HCT116 (cell line): ENCODE data around the gene EEF1E1. TPM values are rescaled to one million over a fixed set of nuclear protein-coding genes. Genes with fewer than 3 reads are reported as not detected.

Experiments
- ATAC-seq: fragments of 200-7000 bp; cut with Tn5 transposase; 2 replicates; pipeline ENCODE4 v1.9.1; 2020; ENCODE audit warnings: mild to moderate bottlenecking, moderate library complexity
- BruUV-seq: library from RNA; stranded (reverse); fragments of 400-500 nt; replicated peaks from 2 replicates; lab custom pipeline; 2021; lab: Mats Ljungman, UMichigan
- CTCF ChIA-PET: fragments of 300-600 bp; sonication (Branson Sonifier 250); formaldehyde crosslinking; loops from one replicate; lab custom pipeline; 2021; ENCODE audit warnings: antibody characterized with exemption; lab: Charles Lee
- POLR2A ChIA-PET: fragments of 300-600, 350-600 bp; sonication (Branson Sonifier 250); formaldehyde crosslinking; loops from one replicate; lab custom pipeline; 2021; ENCODE audit warnings: antibody characterized with exemption; lab: Charles Lee
- RAD21 ChIA-PET, 2 experiments: fragments of 300-600 bp; sonication (Branson Sonifier 250); formaldehyde crosslinking; loops; one replicate each; lab custom pipeline; 2023; ENCODE audit warnings: low total read pairs in 2 of 2; ENCODE audit not compliant: uncharacterized antibody in 2 of 2, unreplicated experiment in 2 of 2, low non-redundant PET in 1 of 2; lab: Charles Lee
- DNase-seq: peaks from one replicate; pipeline ENCODE4 v3.0.0-alpha.2; 2010; ENCODE audit warnings: low read depth, low spot score
- H2AFZ ChIP-seq: fragments of 200-600 bp; shearing (Covaris generic), sonication (generic); 2 replicates; pipeline ENCODE4 v1.6.1; 2017; ENCODE audit warnings: low read depth, mixed run types, mixed read lengths, antibody characterized with exemption, low read length; ENCODE audit not compliant: poor library complexity, severe bottlenecking
- H3K27ac ChIP-seq: 2 replicates; pipeline ENCODE4 v1.5.1; 2012; ENCODE audit warnings: low read depth, low read length
- H3K27me3 ChIP-seq: fragments of 200-600 bp; sonication (generic); 2 replicates; pipeline ENCODE4 v1.6.1; 2016; ENCODE audit warnings: mixed run types, low read length, mixed read lengths; ENCODE audit not compliant: insufficient read depth
- H3K36me3 ChIP-seq, 2 experiments: fragments of 200-500 bp in 1 of 2; fragments of 200-600 bp in 1 of 2; sonication (Bioruptor generic) in 1 of 2; sonication (generic) in 1 of 2; 2 replicates each; pipeline versions ENCODE4 v1.5.1 to v1.6.1; 2014 to 2016; ENCODE audit warnings: low read length in 2 of 2, inconsistent platforms in 1 of 2, mixed read lengths in 1 of 2, mixed run types in 1 of 2; ENCODE audit not compliant: insufficient read depth in 2 of 2, control insufficient read depth in 1 of 2
- H3K4me1 ChIP-seq, 2 experiments: fragments of 200-600 bp in 1 of 2; sonication (generic) in 1 of 2; 2 replicates each; pipeline versions ENCODE4 v1.5.1 to v1.6.1; 2012 to 2017; ENCODE audit warnings: low read length in 2 of 2, inconsistent platforms in 1 of 2, mild to moderate bottlenecking in 1 of 2, mixed read lengths in 1 of 2, mixed run types in 1 of 2, moderate library complexity in 1 of 2; ENCODE audit not compliant: insufficient read depth in 2 of 2, control insufficient read depth in 1 of 2
- H3K4me2 ChIP-seq: fragments of 200-600 bp; sonication (generic); 2 replicates; pipeline ENCODE4 v1.6.1; 2017; ENCODE audit warnings: mixed run types, low read length, mixed read lengths
- H3K4me3 ChIP-seq, 2 experiments: fragments of 200-600 bp in 1 of 2; sonication (generic) in 1 of 2; replicated peaks in 1 of 2; 2 replicates each; pipeline ENCODE4 v1.5.1; 2011 to 2016; ENCODE audit warnings: low read length in 2 of 2, control low read depth in 1 of 2, low read depth in 1 of 2, mild to moderate bottlenecking in 1 of 2, mixed read lengths in 1 of 2, mixed run types in 1 of 2
- H3K79me2 ChIP-seq: fragments of 200-600 bp; sonication (generic); 2 replicates; pipeline ENCODE4 v1.6.1; 2017; ENCODE audit warnings: mild to moderate bottlenecking, mixed run types, low read length, moderate library complexity, mixed read lengths; ENCODE audit not compliant: insufficient read depth
- H3K9ac ChIP-seq: fragments of 200-600 bp; sonication (generic); 2 replicates; pipeline ENCODE4 v1.6.1; 2016; ENCODE audit warnings: low read length, mixed read lengths
- H3K9me2 ChIP-seq: fragments of 200-600 bp; sonication (generic), shearing (Covaris generic); 2 replicates; pipeline ENCODE4 v1.6.1; 2017; ENCODE audit warnings: mixed run types, mild to moderate bottlenecking, moderate library complexity; ENCODE audit not compliant: insufficient read depth
- H3K9me3 ChIP-seq, 2 experiments: fragments of 200-500 bp in 1 of 2; fragments of 200-600 bp in 1 of 2; sonication (Bioruptor generic) in 1 of 2; sonication (generic) in 1 of 2; 2 replicates each; pipeline ENCODE4 v1.6.1; 2014 to 2017; ENCODE audit warnings: low read length in 2 of 2, mixed read lengths in 2 of 2, inconsistent platforms in 1 of 2, low read depth in 1 of 2, mild to moderate bottlenecking in 1 of 2, mixed run types in 1 of 2, moderate library complexity in 1 of 2; ENCODE audit not compliant: control insufficient read depth in 1 of 2, insufficient read depth in 1 of 2
- H4K20me1 ChIP-seq: fragments of 200-600 bp; sonication (generic), shearing (Covaris generic); 2 replicates; pipeline ENCODE4 v1.6.1; 2017; ENCODE audit warnings: mixed run types, mild to moderate bottlenecking, moderate library complexity; ENCODE audit not compliant: insufficient read depth
- CBX3 ChIP-seq: IDR thresholded peaks from 2 replicates; pipeline ENCODE4 v1.6.1; 2012; ENCODE audit warnings: low read depth
- FOSL1 ChIP-seq: IDR thresholded peaks from 2 replicates; pipeline ENCODE4 v1.6.1; 2012; ENCODE audit warnings: low read depth
- JUND ChIP-seq: IDR thresholded peaks from 2 replicates; pipeline ENCODE4 v1.6.1; 2012
- POLR2AphosphoS5 ChIP-seq: IDR thresholded peaks from 2 replicates; pipeline ENCODE4 v1.6.1; 2011; ENCODE audit warnings: mild to moderate bottlenecking, low read depth, low read length, moderate library complexity
- RAD21 ChIP-seq: IDR thresholded peaks from 2 replicates; pipeline ENCODE4 v1.6.1; 2012; ENCODE audit warnings: low read depth, mild to moderate bottlenecking
- SIN3A ChIP-seq: IDR thresholded peaks from 2 replicates; pipeline ENCODE4 v1.6.1; 2012; ENCODE audit warnings: low read depth
- SP1 ChIP-seq: IDR thresholded peaks from 2 replicates; pipeline ENCODE4 v1.6.1; 2012; ENCODE audit warnings: low read depth
- TCF7L2 ChIP-seq: IDR thresholded peaks from 2 replicates; pipeline ENCODE4 v1.7.0; 2011; ENCODE audit warnings: borderline replicate concordance, inconsistent platforms; ENCODE audit not compliant: insufficient read depth, insufficient read length; ENCODE audit errors: extremely low read depth
- ZBTB33 ChIP-seq: IDR thresholded peaks from 2 replicates; pipeline ENCODE4 v1.6.1; 2011; ENCODE audit warnings: mild to moderate bottlenecking, low read length, moderate library complexity; ENCODE audit not compliant: insufficient replicate concordance; ENCODE audit errors: extremely low read depth
- intact Hi-C: fragments of 100-400 bp; cut with micrococcal nuclease; formaldehyde crosslinking; loops from 2 replicates; pipeline ENCODE4 v1.10.0; 2022
- total RNA-seq: library from RNA; stranded (reverse); gene quantifications from one replicate; pipeline ENCODE4 v1.2.1, GENCODE V29; 2021; ENCODE audit not compliant: unreplicated experiment
- TF ChIP-seq, protein P1 (sequence below): IDR thresholded peaks from 2 replicates; pipeline ENCODE4 v1.6.1; 2012

Gene EEF1E1
- total RNA-seq, 1 experiment from 2014 or later, result 69.7 TPM

GRCh38 chr6:8108031-8108660, 5.8 kb upstream of the EEF1E1 start:
- H3K4me3 ChIP-seq, result peak overlapping the region in 1 of 2 experiments; percentile 5; a peak in 1 of 4 replicates
- DNase-seq, result peak; percentile 27
- peak overlapping the region; percentile 42 for H3K27ac ChIP-seq
- peak; percentile 94 for ATAC-seq
- H3K4me2 ChIP-seq, result peak overlapping the region; percentile 57
- ChIA-PET RAD21 (interaction anchor here in 1 of 2 experiments (0.6 kb wide), 1 partner anchor 1336 kb away, joined by 3 read pairs; no protein-coding TSS in a partner anchor), CTCF (no interaction called here), POLR2A (no interaction called here)
- no peaks in the 10 kb centered on the region for H3K9me2 ChIP-seq
- H3K4me1 ChIP-seq, result peaks cover 8 to 26% of the 10 kb centered on the region in 2 experiments; a peak in 3 of 4 replicates
- no peaks in the 10 kb centered on the region for H3K79me2 ChIP-seq
- H2AFZ ChIP-seq, result peak overlapping the region; percentile 59
- BruUV-seq, result no TSS peak
- peak; percentile 79 for TF ChIP-seq JUND
- TF ChIP-seq ZBTB33, result no peak
- TF ChIP-seq CBX3, result peak; percentile 69
- TF ChIP-seq, protein P1, sequence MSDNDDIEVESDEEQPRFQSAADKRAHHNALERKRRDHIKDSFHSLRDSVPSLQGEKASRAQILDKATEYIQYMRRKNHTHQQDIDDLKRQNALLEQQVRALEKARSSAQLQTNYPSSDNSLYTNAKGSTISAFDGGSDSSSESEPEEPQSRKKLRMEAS, result peak; percentile 71
- TF ChIP-seq FOSL1, result peak; percentile 74
- peak; percentile 29 for TF ChIP-seq TCF7L2
- no peak for TF ChIP-seq RAD21
- peak; percentile 37; the same call in 1 of the 2 replicates for TF ChIP-seq POLR2AphosphoS5
- peak; percentile 62 for TF ChIP-seq SP1
- no peak for TF ChIP-seq SIN3A
- H3K9me3 ChIP-seq, result no peaks in the 10 kb centered on the region
- no peaks in the 10 kb centered on the region for H4K20me1 ChIP-seq
- H3K9ac ChIP-seq, result peak overlapping the region; percentile 21; the same call in 1 of the 2 replicates
- intact Hi-C loops, result no loop called here
- H3K27me3 ChIP-seq, result no peaks in the 10 kb centered on the region
- no peaks in the 10 kb centered on the region for H3K36me3 ChIP-seq
